Dedifferentiated amniotic fluid mesenchymal stem cell (primary cell): ENCODE measurements around the gene PIGK.
"Not testable (repeated sequence)": the region's sequence is repeated elsewhere in the genome, so short reads cannot be mapped to it uniquely, and the experiment has no call there.

Source experiments
- DNase-seq: peaks from one replicate; pipeline ENCODE4 v3.0.0-alpha.2; 2016; ENCODE audit errors: extremely low spot score

The PIGK gene

GRCh38 chr1:77193951-77194350 lies 25.3 kb downstream of the PIGK start:
- no peak for DNase-seq

- no peak for DNase-seq
These were observed 30.5 kb downstream of the PIGK start for GRCh38 chr1:77188770-77189169.

GRCh38 chr1:77186907-77187306 lies 32.3 kb downstream of the PIGK start:
- not testable (repeated sequence) for DNase-seq

GRCh38 chr1:77182083-77182482 lies 37.1 kb downstream of the PIGK start:
- DNase-seq, result no peak

- DNase-seq, result no peak
These were observed 39.6 kb downstream of the PIGK start for GRCh38 chr1:77179632-77180031.

- no peak for DNase-seq
These were observed 43.9 kb downstream of the PIGK start for GRCh38 chr1:77175230-77175844.

GRCh38 chr1:77170687-77171086 lies 48.5 kb downstream of the PIGK start:
- peak; percentile 36 for DNase-seq

GRCh38 chr1:77168358-77168757 lies 50.9 kb downstream of the PIGK start:
- DNase-seq, result no peak

- no peak for DNase-seq
These were observed 54.7 kb downstream of the PIGK start for GRCh38 chr1:77164434-77164944.

- DNase-seq, result not testable (repeated sequence)
These were observed 59.5 kb downstream of the PIGK start for GRCh38 chr1:77159706-77160105.

GRCh38 chr1:77156214-77156613 lies 63.0 kb downstream of the PIGK start:
- DNase-seq, result no peak

GRCh38 chr1:77146270-77146669 lies 73.0 kb downstream of the PIGK start:
- DNase-seq, result no peak

GRCh38 chr1:77143529-77144121 lies 75.6 kb downstream of the PIGK start:
- DNase-seq, result no peak

GRCh38 chr1:77139389-77139788 lies 79.8 kb downstream of the PIGK start:
- DNase-seq, result no peak

GRCh38 chr1:77134359-77134758 lies 84.9 kb downstream of the PIGK start:
- DNase-seq, result no peak

GRCh38 chr1:77133731-77134358 lies 85.4 kb downstream of the PIGK start:
- DNase-seq, result no peak

- DNase-seq, result peak; percentile 79
These were observed 92.9 kb downstream of the PIGK start for GRCh38 chr1:77126307-77126706.

GRCh38 chr1:77121503-77121902 lies 97.7 kb downstream of the PIGK start:
- no peak for DNase-seq

- no peak for DNase-seq
These were observed 98.3 kb downstream of the PIGK start for GRCh38 chr1:77120950-77121349.

- DNase-seq, result no peak
These were observed 100.5 kb downstream of the PIGK start for GRCh38 chr1:77118712-77119111.

GRCh38 chr1:77104672-77105071 lies 114.6 kb downstream of the PIGK start:
- DNase-seq, result no peak

GRCh38 chr1:77103486-77103885 lies 115.7 kb downstream of the PIGK start:
- DNase-seq, result no peak

GRCh38 chr1:77100875-77101274 lies 118.4 kb downstream of the PIGK start:
- no peak for DNase-seq
